H9 (cell line): ENCODE results near the gene GALNT2. TPM values are rescaled to one million over a fixed set of nuclear protein-coding genes. Genes with fewer than 3 reads are reported as not detected.

Source experiments
- DNase-seq: peaks from one replicate; pipeline ENCODE4 v3.0.0-alpha.2; 2017
- H2AFZ ChIP-seq: one replicate; pipeline ENCODE4 v1.6.1; 2013; ENCODE audit warnings: mild to moderate bottlenecking, low read length, control low read depth, moderate library complexity
- H2AK5ac ChIP-seq: 2 replicates; pipeline ENCODE4 v1.6.1; 2013; ENCODE audit warnings: low read length, control low read depth, mixed read lengths; ENCODE audit not compliant: insufficient read length
- H2BK120ac ChIP-seq: one replicate; pipeline ENCODE4 v1.6.1; 2013; ENCODE audit warnings: low read depth, mild to moderate bottlenecking, low read length, control low read depth, inconsistent platforms; ENCODE audit not compliant: poor library complexity, severe bottlenecking
- H2BK12ac ChIP-seq: 2 replicates; pipeline ENCODE4 v1.6.1; 2013; ENCODE audit warnings: low read length, control low read depth, mixed read lengths, low read depth; ENCODE audit not compliant: insufficient read length
- H2BK15ac ChIP-seq: 2 replicates; pipeline ENCODE4 v1.6.1; 2013; ENCODE audit warnings: low read depth, low read length, control low read depth
- H2BK20ac ChIP-seq: one replicate; pipeline ENCODE4 v1.6.1; 2013; ENCODE audit warnings: low read depth, mild to moderate bottlenecking, low read length, control low read depth, inconsistent platforms; ENCODE audit not compliant: poor library complexity, severe bottlenecking
- H2BK5ac ChIP-seq: 2 replicates; pipeline ENCODE4 v1.6.1; 2013; ENCODE audit warnings: low read length, control low read depth, mixed read lengths; ENCODE audit not compliant: insufficient read length
- H3K14ac ChIP-seq: 2 replicates; pipeline ENCODE4 v1.6.1; 2013; ENCODE audit warnings: low read length, control low read depth; ENCODE audit not compliant: insufficient read depth
- H3K18ac ChIP-seq: 2 replicates; pipeline ENCODE4 v1.6.1; 2013; ENCODE audit warnings: low read depth, mild to moderate bottlenecking, mixed read lengths, low read length, control low read depth; ENCODE audit not compliant: insufficient read length
- H3K23ac ChIP-seq: 2 replicates; pipeline ENCODE4 v1.6.1; 2013; ENCODE audit warnings: low read length, control low read depth, mixed read lengths, low read depth; ENCODE audit not compliant: insufficient read length
- H3K23me2 ChIP-seq: 2 replicates; pipeline ENCODE4 v1.6.1; 2013; ENCODE audit warnings: low read depth, mild to moderate bottlenecking, mixed read lengths, low read length, control low read depth; ENCODE audit not compliant: insufficient read length, poor library complexity, severe bottlenecking
- H3K27ac ChIP-seq: 2 replicates; pipeline ENCODE4 v1.5.1; 2013; ENCODE audit warnings: low read length, control low read depth, mixed read lengths, low read depth; ENCODE audit not compliant: insufficient read length
- H3K27me3 ChIP-seq: 2 replicates; pipeline ENCODE4 v1.6.1; 2013; ENCODE audit warnings: low read length, control low read depth, inconsistent platforms; ENCODE audit not compliant: insufficient read depth
- H3K4ac ChIP-seq: 2 replicates; pipeline ENCODE4 v1.6.1; 2013; ENCODE audit warnings: low read depth, mild to moderate bottlenecking, control low read depth, inconsistent platforms, low read length, moderate library complexity
- H3K4me1 ChIP-seq: 2 replicates; pipeline ENCODE4 v1.6.1; 2013; ENCODE audit warnings: low read length, control low read depth, inconsistent platforms; ENCODE audit not compliant: insufficient read depth
- H3K4me2 ChIP-seq: 2 replicates; pipeline ENCODE4 v1.6.1; 2013; ENCODE audit warnings: low read length, control low read depth, mixed read lengths; ENCODE audit not compliant: insufficient read length, insufficient read depth
- H3K56ac ChIP-seq: 2 replicates; pipeline ENCODE4 v1.6.1; 2013; ENCODE audit warnings: low read depth, mild to moderate bottlenecking, mixed read lengths, low read length, control low read depth; ENCODE audit not compliant: insufficient read length
- H3K79me1 ChIP-seq: 2 replicates; pipeline ENCODE4 v1.6.1; 2013; ENCODE audit warnings: low read depth, mild to moderate bottlenecking, moderate library complexity, low read length, control low read depth, inconsistent platforms; ENCODE audit not compliant: insufficient read depth, poor library complexity, severe bottlenecking
- H3K79me2 ChIP-seq: 2 replicates; pipeline ENCODE4 v1.6.1; 2013; ENCODE audit warnings: low read length, control low read depth, inconsistent platforms; ENCODE audit not compliant: insufficient read depth
- H3K9ac ChIP-seq: 2 replicates; pipeline ENCODE4 v1.6.1; 2013; ENCODE audit warnings: low read length, control low read depth, mixed read lengths; ENCODE audit not compliant: insufficient read length; ENCODE audit errors: extremely low read depth
- H3K9me3 ChIP-seq: one replicate; pipeline ENCODE4 v1.6.1; 2013; ENCODE audit warnings: low read depth, low read length, inconsistent platforms; ENCODE audit not compliant: control insufficient read depth
- H3T11ph ChIP-seq: one replicate; pipeline ENCODE4 v1.6.1; 2013; ENCODE audit warnings: mild to moderate bottlenecking, low read length, control low read depth, inconsistent platforms
- H4K20me1 ChIP-seq: one replicate; pipeline ENCODE4 v1.6.1; 2013; ENCODE audit not compliant: control insufficient read depth, insufficient read length, insufficient read depth
- H4K5ac ChIP-seq: 2 replicates; pipeline ENCODE4 v1.6.1; 2013; ENCODE audit warnings: low read depth, mild to moderate bottlenecking, mixed read lengths, low read length, control low read depth; ENCODE audit not compliant: insufficient read length
- H4K8ac ChIP-seq: replicated peaks from 2 replicates; pipeline ENCODE4 v1.6.1; 2013; ENCODE audit warnings: low read length, control low read depth, mixed read lengths, low read depth; ENCODE audit not compliant: insufficient read length
- H4K91ac ChIP-seq: 2 replicates; pipeline ENCODE4 v1.6.1; 2013; ENCODE audit warnings: low read depth, mild to moderate bottlenecking, moderate library complexity, mixed read lengths, low read length, control low read depth; ENCODE audit not compliant: insufficient read length
- H3K27ac Mint-ChIP-seq, 3 experiments: 2 replicates in 2 of 3; 3 replicates in 1 of 3; pipeline ENCODE4 v1.8.0; 2020 to 2021; ENCODE audit warnings: mixed read lengths in 3 of 3, mild to moderate bottlenecking in 1 of 3, moderate library complexity in 1 of 3
- H3K27me3 Mint-ChIP-seq: 2 replicates; pipeline ENCODE4 v1.8.0; 2021; ENCODE audit warnings: low read depth, mild to moderate bottlenecking, moderate library complexity, mixed read lengths
- H3K36me3 Mint-ChIP-seq, 3 experiments: 2 replicates in 2 of 3; 3 replicates in 1 of 3; pipeline ENCODE4 v1.8.0; 2020 to 2021; ENCODE audit warnings: low read depth in 3 of 3, mixed read lengths in 3 of 3; ENCODE audit not compliant: insufficient read depth in 1 of 3
- H3K4me1 Mint-ChIP-seq, 2 experiments: 2 replicates each; pipeline ENCODE4 v1.8.0; 2020; ENCODE audit warnings: mixed read lengths in 2 of 2
- H3K4me3 Mint-ChIP-seq, 2 experiments: 2 replicates in 1 of 2; 3 replicates in 1 of 2; pipeline ENCODE4 v1.8.0; 2020 to 2021; ENCODE audit warnings: mild to moderate bottlenecking in 2 of 2, mixed read lengths in 2 of 2, moderate library complexity in 1 of 2
- H3K9me3 Mint-ChIP-seq, 2 experiments: 2 replicates in 1 of 2; 3 replicates in 1 of 2; pipeline ENCODE4 v1.8.0; 2020; ENCODE audit warnings: mild to moderate bottlenecking in 2 of 2, mixed read lengths in 2 of 2, moderate library complexity in 1 of 2
- CTCF ChIP-seq: fragments of 200-600 bp; sonication (generic); conservative IDR thresholded peaks from 3 replicates; pipeline ENCODE4 v1.8.0; 2021; ENCODE audit warnings: antibody characterized with exemption, mild to moderate bottlenecking
- WGBS: extraction: QIAGEN DNeasy Blood & Tissue Kit; methylation state at CpG from one replicate; pipeline ENCODE4 v1.1.7; 2013; ENCODE audit warnings: missing lambda C conversion rate, low lambda C conversion rate, mixed read lengths; ENCODE audit not compliant: insufficient read length; ENCODE audit errors: extremely low coverage; 5-methylcytosine and 5-hydroxymethylcytosine counted together
- total RNA-seq: library from RNA; stranded (reverse); gene quantifications from 2 replicates; pipeline ENCODE4 v1.2.1, GENCODE V29; 2021

Gene GALNT2
- total RNA-seq, 1 experiment from 2014 or later: 57.6 TPM

- H3T11ph ChIP-seq: no peak overlapping the region
- no peaks in the 10 kb centered on the region for H3K79me1 ChIP-seq
- no peak overlapping the region for H2BK120ac ChIP-seq
- no peak overlapping the region for H3K4me2 ChIP-seq
- no peak overlapping the region for H2BK12ac ChIP-seq
- H3K56ac ChIP-seq: no peak overlapping the region
- no peak overlapping the region for H3K27ac ChIP-seq
- H2AFZ ChIP-seq: no peak overlapping the region
- no peaks in the 10 kb centered on the region for H4K20me1 ChIP-seq
- no peak overlapping the region for H2BK20ac ChIP-seq
- H2BK5ac ChIP-seq: no peak overlapping the region
- peak; percentile 45 for DNase-seq
- Mint-ChIP-seq H3K27ac (peak overlapping the region in 1 of 3 experiments; percentile 2; a peak in 1 of 7 replicates), H3K36me3 (peaks cover 0 to 7% (median 4%) of the 10 kb centered on the region in 3 experiments; a peak in 3 of 7 replicates), H3K4me3 (no peak overlapping the region), H3K27me3 (no peaks in the 10 kb centered on the region), H3K9me3 (no peaks in the 10 kb centered on the region), H3K4me1 (peaks cover 25 to 30% of the 10 kb centered on the region in 2 experiments)
- H3K9ac ChIP-seq: no peak overlapping the region
- TF ChIP-seq CTCF: peak; percentile 52
- H3K23ac ChIP-seq: no peak overlapping the region
- no peak overlapping the region for H2BK15ac ChIP-seq
- no peaks in the 10 kb centered on the region for H3K79me2 ChIP-seq
- H3K4me1 ChIP-seq: no peaks in the 10 kb centered on the region
- no peak overlapping the region for H2AK5ac ChIP-seq
- no peaks in the 10 kb centered on the region for H3K9me3 ChIP-seq
- H3K18ac ChIP-seq: no peak overlapping the region
- no CpG with 5 or more reads among the region's 7 CpGs for WGBS
- no peak overlapping the region for H4K8ac ChIP-seq
- no peak overlapping the region for H3K4ac ChIP-seq
- no peaks in the 10 kb centered on the region for H3K23me2 ChIP-seq
- no peak overlapping the region for H4K5ac ChIP-seq
- H3K27me3 ChIP-seq: no peaks in the 10 kb centered on the region
- no peak overlapping the region for H4K91ac ChIP-seq
- no peak overlapping the region for H3K14ac ChIP-seq
These were observed 148.0 kb downstream of the GALNT2 start for GRCh38 chr1:230215031-230215430.
